ENCODE results near the gene TEX19. TPM values are rescaled to one million over a fixed set of nuclear protein-coding genes. Genes with fewer than 3 reads are reported as not detected.

TEX19 gene
- total RNA-seq, 4 donors from 2014 or later = not detected

- Histone ChIP-seq H3K4me1 (peaks cover 27 to 40% (median 37%) of the 10 kb centered on the region in 4 donors), H3K4me3 (peak overlapping the region; percentile 43 to 54 (median 50)), H3K27ac (replicated peaks in 1 of 4) (peak overlapping the region; percentile 70 to 81 (median 76)), H3K36me3 (no peaks in the 10 kb centered on the region), H3K27me3 (peaks cover 0 to 4% (median 0%) of the 10 kb centered on the region in 4 donors), H3K9me3 (no peaks in the 10 kb centered on the region)
- DNase-seq (ENCODE audit: extremely low spot score) = no peak
- intact Hi-C loops (cut with DNase I) = no loop called here
- TF ChIP-seq POLR2AphosphoS5 (IDR thresholded peaks at IDR 0.05) (peak; percentile 60 to 78), POLR2A (IDR thresholded peaks at IDR 0.05; ENCODE audit: low read depth) (no peak)
- 24% methylated on average over 22 of the region's 29 CpGs for WGBS
These were observed 20.0 kb upstream of the TEX19 start for GRCh38 chr17:82338858-82339633.

GRCh38 chr17:82339634-82340580 is 19.1 kb upstream of the TEX19 start:
- DNase-seq (ENCODE audit: extremely low spot score) = no peak
- Histone ChIP-seq H3K9me3 (no peaks in the 10 kb centered on the region), H3K4me3 (peak overlapping the region; percentile 43 to 54 (median 50)), H3K27me3 (no peaks in the 10 kb centered on the region), H3K27ac (replicated peaks in 1 of 4) (peak overlapping the region; percentile 70 to 81 (median 76)), H3K36me3 (no peaks in the 10 kb centered on the region), H3K4me1 (peaks cover 18 to 32% (median 29%) of the 10 kb centered on the region in 4 donors)
- WGBS = 70% methylated on average over 6 of the region's 10 CpGs
- no peak for TF ChIP-seq POLR2A (IDR thresholded peaks at IDR 0.05; ENCODE audit: low read depth)
- no peak for TF ChIP-seq EP300 (IDR thresholded peaks at IDR 0.05)
- no peak for TF ChIP-seq CTCF (IDR thresholded peaks at IDR 0.05)
- no peak for TF ChIP-seq POLR2AphosphoS5 (IDR thresholded peaks at IDR 0.05)
- intact Hi-C loops (cut with DNase I) = no loop called here

GRCh38 chr17:82342361-82343079 is 16.5 kb upstream of the TEX19 start:
- Histone ChIP-seq H3K4me1 (peaks cover 13 to 21% (median 18%) of the 10 kb centered on the region in 4 donors), H3K27me3 (peaks cover 0 to 5% (median 0%) of the 10 kb centered on the region in 4 donors), H3K4me3 (no peak overlapping the region), H3K27ac (replicated peaks in 1 of 4) (no peak overlapping the region), H3K36me3 (no peaks in the 10 kb centered on the region), H3K9me3 (no peaks in the 10 kb centered on the region)
- no peak for DNase-seq (ENCODE audit: extremely low spot score)
- no peak for TF ChIP-seq CTCF (IDR thresholded peaks at IDR 0.05)
- no peak for TF ChIP-seq POLR2AphosphoS5 (IDR thresholded peaks at IDR 0.05)
- TF ChIP-seq POLR2A (IDR thresholded peaks at IDR 0.05; ENCODE audit: low read depth) = no peak
- no peak for TF ChIP-seq EP300 (IDR thresholded peaks at IDR 0.05)
- intact Hi-C loops (cut with DNase I) = no loop called here
- 83% methylated on average over 28 of the region's 28 CpGs for WGBS

GRCh38 chr17:82343560-82343959 is 15.5 kb upstream of the TEX19 start:
- TF ChIP-seq CTCF (IDR thresholded peaks at IDR 0.05) (no peak), POLR2A (IDR thresholded peaks at IDR 0.05; ENCODE audit: low read depth) (no peak), EP300 (IDR thresholded peaks at IDR 0.05) (no peak), POLR2AphosphoS5 (IDR thresholded peaks at IDR 0.05) (no peak)
- Histone ChIP-seq H3K4me3 (no peak overlapping the region), H3K27me3 (peaks cover 0 to 8% (median 0%) of the 10 kb centered on the region in 4 donors), H3K36me3 (no peaks in the 10 kb centered on the region), H3K4me1 (peaks cover 12 to 13% (median 13%) of the 10 kb centered on the region in 4 donors), H3K27ac (replicated peaks in 1 of 4) (no peak overlapping the region), H3K9me3 (no peaks in the 10 kb centered on the region)
- WGBS = 94% methylated on average over 5 of the region's 5 CpGs
- no peak for DNase-seq (ENCODE audit: extremely low spot score)
- intact Hi-C loops (cut with DNase I) = no loop called here

Measured in esophagus muscularis mucosa (tissue), 4 donors.